NCI-H1105 (cell line): ENCODE measurements around the gene ACSS3.
"Not testable (repeated sequence)": the region's sequence is repeated elsewhere in the genome, so short reads cannot be mapped to it uniquely, and the experiment has no call there.

Experiments used
- DNase-seq: peaks from one replicate; lab custom pipeline; 2025; lab: John Stamatoyannopoulos, UW

Gene ACSS3

GRCh38 chr12:81077686-81078441, at the start of gene ACSS3:
Gene ACSS3, plus strand, starts transcription at chr12:81078079. Its CDS starts 42 bp downstream, at chr12:81078121.
- DNase-seq = peak; percentile 40

GRCh38 chr12:81034926-81035325, 43.0 kb upstream of the ACSS3 start:
- DNase-seq = no peak

- no peak for DNase-seq
Measured at GRCh38 chr12:81039231-81039630, 38.6 kb upstream of the ACSS3 start.

- DNase-seq = no peak
Measured at GRCh38 chr12:81043979-81044740, 33.7 kb upstream of the ACSS3 start.

- not testable (repeated sequence) for DNase-seq
Measured at GRCh38 chr12:81064971-81065370, 12.9 kb upstream of the ACSS3 start.

- no peak for DNase-seq
Measured at GRCh38 chr12:81070846-81071245, 7.0 kb upstream of the ACSS3 start.

- DNase-seq = no peak
Measured at GRCh38 chr12:81075539-81075938, 2.3 kb upstream of the ACSS3 start.

- DNase-seq = no peak
Measured at GRCh38 chr12:81077329-81077685, 572 bp upstream of the ACSS3 start.

GRCh38 chr12:81078469-81079196, 754 bp downstream of the ACSS3 start:
- DNase-seq = no peak

- no peak for DNase-seq
Measured at GRCh38 chr12:81079280-81080076, 1.6 kb downstream of the ACSS3 start.

GRCh38 chr12:81080431-81080983, 2.6 kb downstream of the ACSS3 start:
- DNase-seq = no peak

GRCh38 chr12:81081726-81082125, 3.8 kb downstream of the ACSS3 start:
- no peak for DNase-seq

GRCh38 chr12:81083018-81083417, 5.1 kb downstream of the ACSS3 start:
- DNase-seq = no peak

GRCh38 chr12:81083906-81084513, 6.1 kb downstream of the ACSS3 start:
- DNase-seq = no peak

- no peak for DNase-seq
Measured at GRCh38 chr12:81084811-81085350, 7.0 kb downstream of the ACSS3 start.

GRCh38 chr12:81085832-81086231, 8.0 kb downstream of the ACSS3 start:
- DNase-seq = no peak

- DNase-seq = no peak
Measured at GRCh38 chr12:81086342-81086741, 8.5 kb downstream of the ACSS3 start.

GRCh38 chr12:81088221-81088620, 10.3 kb downstream of the ACSS3 start:
- no peak for DNase-seq

- no peak for DNase-seq
Measured at GRCh38 chr12:81089412-81089811, 11.5 kb downstream of the ACSS3 start.

GRCh38 chr12:81092053-81092452, 14.2 kb downstream of the ACSS3 start:
- DNase-seq = no peak
